HEK293 (cell line): ENCODE results near the gene ETNK2.

Experiments used
- EGR2 ChIP-seq: fragments of 450-650 bp; formaldehyde crosslinking; IDR thresholded peaks from 2 replicates; pipeline ENCODE4 v1.5.1; 2016; ENCODE audit warnings: low read depth, missing biosample characterization, missing genetic modification characterization
- FEZF1 ChIP-seq: fragments of 450-650 bp; formaldehyde crosslinking; IDR thresholded peaks from 2 replicates; pipeline ENCODE4 v1.5.1; 2016; ENCODE audit warnings: missing biosample characterization, missing genetic modification characterization
- KLF1 ChIP-seq: fragments of 450-650 bp; formaldehyde crosslinking; IDR thresholded peaks from 2 replicates; pipeline ENCODE4 v1.5.1; 2016; ENCODE audit warnings: missing biosample characterization, missing genetic modification characterization
- OVOL3 ChIP-seq: fragments of 450-650 bp; formaldehyde crosslinking; IDR thresholded peaks from 2 replicates; pipeline ENCODE4 v1.5.1; 2016; ENCODE audit warnings: missing biosample characterization, missing genetic modification characterization
- PRDM1 ChIP-seq: fragments of 450-650 bp; formaldehyde crosslinking; IDR thresholded peaks from 2 replicates; pipeline ENCODE4; 2016; ENCODE audit warnings: missing biosample characterization, missing genetic modification characterization
- PRDM4 ChIP-seq: fragments of 450-650 bp; formaldehyde crosslinking; IDR thresholded peaks from 2 replicates; pipeline ENCODE4 v1.5.1; 2017; ENCODE audit warnings: missing biosample characterization, missing genetic modification characterization
- PRDM6 ChIP-seq: fragments of 450-650 bp; formaldehyde crosslinking; IDR thresholded peaks from 2 replicates; pipeline ENCODE4 v1.5.1; 2017; ENCODE audit warnings: missing biosample characterization, missing genetic modification characterization
- RBAK ChIP-seq: fragments of 450-650 bp; formaldehyde crosslinking; IDR thresholded peaks from 2 replicates; pipeline ENCODE4 v1.5.1; 2016; ENCODE audit warnings: missing biosample characterization, missing genetic modification characterization
- SCRT1 ChIP-seq: fragments of 450-650 bp; formaldehyde crosslinking; IDR thresholded peaks from 2 replicates; pipeline ENCODE4 v1.5.1; 2016; ENCODE audit warnings: missing biosample characterization, missing genetic modification characterization, borderline replicate concordance
- SP7 ChIP-seq: fragments of 450-650 bp; formaldehyde crosslinking; IDR thresholded peaks from 2 replicates; pipeline ENCODE4 v1.5.1; 2016; ENCODE audit warnings: missing biosample characterization, missing genetic modification characterization
- TSHZ1 ChIP-seq: fragments of 450-650 bp; formaldehyde crosslinking; IDR thresholded peaks from 2 replicates; pipeline ENCODE4 v1.5.1; 2016; ENCODE audit warnings: missing biosample characterization, missing genetic modification characterization, borderline replicate concordance
- ZNF112 ChIP-seq: fragments of 450-650 bp; formaldehyde crosslinking; IDR thresholded peaks from 2 replicates; pipeline ENCODE4 v1.5.0; 2017; ENCODE audit warnings: missing biosample characterization, missing genetic modification characterization
- ZNF155 ChIP-seq: fragments of 450-650 bp; formaldehyde crosslinking; IDR thresholded peaks from 2 replicates; pipeline ENCODE4 v1.5.1; 2016; ENCODE audit warnings: missing biosample characterization, missing genetic modification characterization
- ZNF214 ChIP-seq: fragments of 450-650 bp; formaldehyde crosslinking; IDR thresholded peaks from 2 replicates; pipeline ENCODE4 v1.5.1; 2017; ENCODE audit warnings: missing biosample characterization, mild to moderate bottlenecking, missing genetic modification characterization, borderline replicate concordance
- ZNF302 ChIP-seq: fragments of 450-650 bp; formaldehyde crosslinking; IDR thresholded peaks from 2 replicates; pipeline ENCODE4 v1.5.1; 2016; ENCODE audit warnings: missing biosample characterization, missing genetic modification characterization, low read depth
- ZNF335 ChIP-seq: fragments of 450-650 bp; formaldehyde crosslinking; conservative IDR thresholded peaks from 2 replicates; pipeline ENCODE4 v1.5.1; 2016; ENCODE audit warnings: missing biosample characterization, missing genetic modification characterization
- ZNF398 ChIP-seq: fragments of 450-650 bp; formaldehyde crosslinking; IDR thresholded peaks from 2 replicates; pipeline ENCODE4 v1.5.1; 2017; ENCODE audit warnings: missing biosample characterization, missing genetic modification characterization
- ZNF404 ChIP-seq: fragments of 450-650 bp; formaldehyde crosslinking; IDR thresholded peaks from 2 replicates; pipeline ENCODE4 v1.5.1; 2017; ENCODE audit warnings: missing biosample characterization, missing genetic modification characterization
- ZNF510 ChIP-seq: fragments of 450-650 bp; formaldehyde crosslinking; IDR thresholded peaks from 2 replicates; pipeline ENCODE4 v1.5.1; 2018; ENCODE audit warnings: mild to moderate bottlenecking, missing genetic modification characterization, missing biosample characterization; ENCODE audit not compliant: insufficient replicate concordance
- ZNF555 ChIP-seq: fragments of 450-650 bp; formaldehyde crosslinking; conservative IDR thresholded peaks from 2 replicates; pipeline ENCODE4 v1.5.1; 2017; ENCODE audit warnings: missing biosample characterization, mild to moderate bottlenecking, missing genetic modification characterization, inconsistent platforms
- ZNF561 ChIP-seq: fragments of 450-650 bp; IDR thresholded peaks from 2 replicates; pipeline ENCODE4 v1.5.1; 2018; ENCODE audit warnings: missing biosample characterization, missing genetic modification characterization, borderline replicate concordance
- ZNF610 ChIP-seq: fragments of 450-650 bp; formaldehyde crosslinking; IDR thresholded peaks from 2 replicates; pipeline ENCODE4 v1.5.1; 2016; ENCODE audit warnings: missing biosample characterization, missing genetic modification characterization, borderline replicate concordance
- ZNF837 ChIP-seq: fragments of 450-650 bp; formaldehyde crosslinking; IDR thresholded peaks from 2 replicates; pipeline ENCODE4 v1.5.1; 2016; ENCODE audit warnings: missing biosample characterization, missing genetic modification characterization
- ZNF843 ChIP-seq: fragments of 450-650 bp; formaldehyde crosslinking; IDR thresholded peaks from 2 replicates; pipeline ENCODE4 v1.5.1; 2016; ENCODE audit warnings: missing biosample characterization, missing genetic modification characterization
- ZSCAN30 ChIP-seq: fragments of 450-650 bp; IDR thresholded peaks from 2 replicates; pipeline ENCODE4 v1.5.1; 2018; ENCODE audit warnings: missing biosample characterization, mild to moderate bottlenecking, missing genetic modification characterization, moderate library complexity
- TF ChIP-seq, protein P1 (sequence below): fragments of 450-650 bp; formaldehyde crosslinking; IDR thresholded peaks from 2 replicates; pipeline ENCODE4 v1.5.1; 2016; ENCODE audit warnings: missing biosample characterization, missing genetic modification characterization
- TF ChIP-seq, protein P2 (sequence below): fragments of 450-650 bp; formaldehyde crosslinking; IDR thresholded peaks from 2 replicates; pipeline ENCODE4 v1.5.1; 2017; ENCODE audit warnings: missing biosample characterization, missing genetic modification characterization

Gene ETNK2

DNA sequence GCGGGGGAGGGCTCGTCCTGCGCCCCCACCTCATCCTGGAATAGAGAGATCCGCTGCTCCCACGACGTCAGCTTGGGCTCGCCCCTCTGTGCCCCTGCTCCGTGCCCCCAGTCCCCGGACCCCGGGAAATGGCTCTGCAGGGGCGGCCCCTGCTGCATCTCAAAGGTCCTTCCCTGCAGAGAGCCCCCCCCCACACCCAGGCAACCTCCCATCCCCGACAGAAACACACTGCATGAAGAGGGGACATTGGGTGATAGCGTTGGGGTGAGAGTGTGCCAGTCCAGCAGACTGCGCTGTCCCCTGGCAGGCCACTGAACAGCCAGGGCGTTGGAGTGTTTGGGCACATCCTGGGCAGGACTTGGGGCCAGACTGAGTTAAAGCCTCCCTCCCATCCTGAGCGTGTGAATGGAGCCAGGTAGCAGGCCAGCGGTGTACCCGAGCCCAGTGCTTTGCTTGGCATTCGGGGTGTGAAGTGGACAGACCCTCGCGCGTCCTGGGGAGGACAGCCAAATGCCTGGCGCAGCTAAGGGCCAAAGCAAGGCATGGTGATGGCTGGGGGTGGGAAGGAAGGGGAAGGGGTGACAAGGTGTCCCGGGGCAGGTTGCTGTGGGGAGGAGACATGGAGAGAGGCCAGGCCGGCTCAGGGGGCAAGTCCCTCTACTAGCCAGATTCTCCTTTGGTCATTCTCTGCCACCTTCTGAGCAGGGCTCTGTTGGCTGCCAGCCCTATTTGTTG is 633 bp upstream of the ETNK2 start (continued):
- no peak for TF ChIP-seq ZNF302 (tag by site-specific recombination)
- TF ChIP-seq ZNF214, result no peak
- TF ChIP-seq FEZF1 (tag by site-specific recombination), result no peak
- no peak for TF ChIP-seq ZNF561
- TF ChIP-seq EGR2, result peak; percentile 6; the same call in 1 of the 2 replicates
- TF ChIP-seq ZNF112, result no peak
- TF ChIP-seq, protein P1, sequence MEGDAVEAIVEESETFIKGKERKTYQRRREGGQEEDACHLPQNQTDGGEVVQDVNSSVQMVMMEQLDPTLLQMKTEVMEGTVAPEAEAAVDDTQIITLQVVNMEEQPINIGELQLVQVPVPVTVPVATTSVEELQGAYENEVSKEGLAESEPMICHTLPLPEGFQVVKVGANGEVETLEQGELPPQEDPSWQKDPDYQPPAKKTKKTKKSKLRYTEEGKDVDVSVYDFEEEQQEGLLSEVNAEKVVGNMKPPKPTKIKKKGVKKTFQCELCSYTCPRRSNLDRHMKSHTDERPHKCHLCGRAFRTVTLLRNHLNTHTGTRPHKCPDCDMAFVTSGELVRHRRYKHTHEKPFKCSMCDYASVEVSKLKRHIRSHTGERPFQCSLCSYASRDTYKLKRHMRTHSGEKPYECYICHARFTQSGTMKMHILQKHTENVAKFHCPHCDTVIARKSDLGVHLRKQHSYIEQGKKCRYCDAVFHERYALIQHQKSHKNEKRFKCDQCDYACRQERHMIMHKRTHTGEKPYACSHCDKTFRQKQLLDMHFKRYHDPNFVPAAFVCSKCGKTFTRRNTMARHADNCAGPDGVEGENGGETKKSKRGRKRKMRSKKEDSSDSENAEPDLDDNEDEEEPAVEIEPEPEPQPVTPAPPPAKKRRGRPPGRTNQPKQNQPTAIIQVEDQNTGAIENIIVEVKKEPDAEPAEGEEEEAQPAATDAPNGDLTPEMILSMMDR, result 0 out of 2 replicates have a peak, but pooled peaks have one; percentile 25
- TF ChIP-seq RBAK, result no peak
- TF ChIP-seq PRDM1, result no peak
- no peak for TF ChIP-seq ZNF404
- TF ChIP-seq KLF1 (tag by site-specific recombination), result peak; percentile 36; the same call in 1 of the 2 replicates
- TF ChIP-seq, protein P2, sequence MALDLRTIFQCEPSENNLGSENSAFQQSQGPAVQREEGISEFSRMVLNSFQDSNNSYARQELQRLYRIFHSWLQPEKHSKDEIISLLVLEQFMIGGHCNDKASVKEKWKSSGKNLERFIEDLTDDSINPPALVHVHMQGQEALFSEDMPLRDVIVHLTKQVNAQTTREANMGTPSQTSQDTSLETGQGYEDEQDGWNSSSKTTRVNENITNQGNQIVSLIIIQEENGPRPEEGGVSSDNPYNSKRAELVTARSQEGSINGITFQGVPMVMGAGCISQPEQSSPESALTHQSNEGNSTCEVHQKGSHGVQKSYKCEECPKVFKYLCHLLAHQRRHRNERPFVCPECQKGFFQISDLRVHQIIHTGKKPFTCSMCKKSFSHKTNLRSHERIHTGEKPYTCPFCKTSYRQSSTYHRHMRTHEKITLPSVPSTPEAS, result no peak
- no peak for TF ChIP-seq PRDM4 (tag by site-specific recombination)
- no peak for TF ChIP-seq SP7
- TF ChIP-seq PRDM6 (tag by site-specific recombination), result no peak
- TF ChIP-seq SCRT1 (tag by site-specific recombination), result no peak
- TF ChIP-seq ZNF398 (tag by site-specific recombination), result no peak; the same call in 1 of the 2 replicates
- no peak for TF ChIP-seq ZNF610
- no peak for TF ChIP-seq OVOL3
- TF ChIP-seq ZNF555 (tag by site-specific recombination), result no peak
- no peak for TF ChIP-seq ZNF837 (tag by site-specific recombination)
- no peak for TF ChIP-seq TSHZ1
- TF ChIP-seq ZSCAN30 (tag by site-specific recombination), result no peak
- no peak for TF ChIP-seq ZNF510 (tag by site-specific recombination)
- TF ChIP-seq ZNF335 (tag by site-specific recombination), result peak; percentile 76
- no peak for TF ChIP-seq ZNF155 (tag by site-specific recombination)
- no peak for TF ChIP-seq ZNF843
